ENCODE data around the gene SPEF2. TPM values are rescaled to one million over a fixed set of nuclear protein-coding genes. Genes with fewer than 3 reads are reported as not detected.
"Not testable (repeated sequence)": the region's sequence is repeated elsewhere in the genome, so short reads cannot be mapped to it uniquely, and the experiment has no call there.

Gene SPEF2
- polyA plus RNA-seq, 1 experiment, result 4.0 TPM

DNA sequence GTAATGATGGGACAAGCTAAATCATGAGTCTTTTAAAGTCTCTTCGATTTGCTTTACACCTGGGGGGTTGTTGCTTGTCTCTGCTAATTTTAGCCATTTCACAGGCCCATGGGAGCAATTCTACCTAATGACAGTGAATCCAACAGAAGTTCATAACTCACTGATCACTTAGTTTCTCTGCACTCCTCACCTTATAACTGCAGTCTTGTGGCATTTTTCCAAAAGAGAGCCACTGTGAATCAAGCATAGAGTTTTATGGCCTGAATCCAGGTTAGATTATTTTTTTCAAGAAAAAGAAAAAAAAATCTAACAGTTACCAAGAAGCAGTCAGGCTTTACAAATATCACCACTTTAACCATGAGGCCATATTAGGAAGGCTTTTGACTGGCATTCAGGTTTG lies 237.5 kb downstream of the SPEF2 start:
- TF ChIP-seq, protein P1, sequence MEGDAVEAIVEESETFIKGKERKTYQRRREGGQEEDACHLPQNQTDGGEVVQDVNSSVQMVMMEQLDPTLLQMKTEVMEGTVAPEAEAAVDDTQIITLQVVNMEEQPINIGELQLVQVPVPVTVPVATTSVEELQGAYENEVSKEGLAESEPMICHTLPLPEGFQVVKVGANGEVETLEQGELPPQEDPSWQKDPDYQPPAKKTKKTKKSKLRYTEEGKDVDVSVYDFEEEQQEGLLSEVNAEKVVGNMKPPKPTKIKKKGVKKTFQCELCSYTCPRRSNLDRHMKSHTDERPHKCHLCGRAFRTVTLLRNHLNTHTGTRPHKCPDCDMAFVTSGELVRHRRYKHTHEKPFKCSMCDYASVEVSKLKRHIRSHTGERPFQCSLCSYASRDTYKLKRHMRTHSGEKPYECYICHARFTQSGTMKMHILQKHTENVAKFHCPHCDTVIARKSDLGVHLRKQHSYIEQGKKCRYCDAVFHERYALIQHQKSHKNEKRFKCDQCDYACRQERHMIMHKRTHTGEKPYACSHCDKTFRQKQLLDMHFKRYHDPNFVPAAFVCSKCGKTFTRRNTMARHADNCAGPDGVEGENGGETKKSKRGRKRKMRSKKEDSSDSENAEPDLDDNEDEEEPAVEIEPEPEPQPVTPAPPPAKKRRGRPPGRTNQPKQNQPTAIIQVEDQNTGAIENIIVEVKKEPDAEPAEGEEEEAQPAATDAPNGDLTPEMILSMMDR (IDR thresholded peaks at IDR 0.05; ENCODE audit: insufficient read depth, low read depth, low read length), result no peak
- ChIA-PET CTCF (interaction anchor here (0.7 kb wide), 1 partner anchor 93 kb away, joined by 3 read pairs; no protein-coding TSS in a partner anchor), POLR2A (interaction anchor here (0.7 kb wide), 1 partner anchor 83 kb away, joined by 4 read pairs; no protein-coding TSS in a partner anchor)
- no peak overlapping the region for H3K4me3 ChIP-seq (ENCODE audit: low read depth, low read length)
- DNase-seq (ENCODE audit: low read depth), result no peak
- no peaks in the 10 kb centered on the region for H3K27me3 ChIP-seq (ENCODE audit: control insufficient read depth, insufficient read depth, low read length)
- no peaks in the 10 kb centered on the region for H3K36me3 ChIP-seq (ENCODE audit: control insufficient read depth, insufficient read depth, low read length)

GRCh38 chr5:35856186-35856764 lies 238.6 kb downstream of the SPEF2 start:
- ChIA-PET POLR2A (interaction anchor here (0.6 kb wide), 1 partner anchor 115 kb away, joined by 5 read pairs; no protein-coding TSS in a partner anchor), CTCF (interaction anchor here (1.8 to 2.2 kb wide), 2 partner anchors 83 to 205 kb away, joined by 5 to 7 read pairs; no protein-coding TSS in a partner anchor)
- not testable (repeated sequence) for H3K36me3 ChIP-seq (ENCODE audit: control insufficient read depth, insufficient read depth, low read length); DNase-seq (ENCODE audit: low read depth); H3K27me3 ChIP-seq (ENCODE audit: control insufficient read depth, insufficient read depth, low read length)
- peak overlapping the region; percentile 30; the same call in 1 of the 2 replicates for H3K4me3 ChIP-seq (ENCODE audit: low read depth, low read length)

DNA sequence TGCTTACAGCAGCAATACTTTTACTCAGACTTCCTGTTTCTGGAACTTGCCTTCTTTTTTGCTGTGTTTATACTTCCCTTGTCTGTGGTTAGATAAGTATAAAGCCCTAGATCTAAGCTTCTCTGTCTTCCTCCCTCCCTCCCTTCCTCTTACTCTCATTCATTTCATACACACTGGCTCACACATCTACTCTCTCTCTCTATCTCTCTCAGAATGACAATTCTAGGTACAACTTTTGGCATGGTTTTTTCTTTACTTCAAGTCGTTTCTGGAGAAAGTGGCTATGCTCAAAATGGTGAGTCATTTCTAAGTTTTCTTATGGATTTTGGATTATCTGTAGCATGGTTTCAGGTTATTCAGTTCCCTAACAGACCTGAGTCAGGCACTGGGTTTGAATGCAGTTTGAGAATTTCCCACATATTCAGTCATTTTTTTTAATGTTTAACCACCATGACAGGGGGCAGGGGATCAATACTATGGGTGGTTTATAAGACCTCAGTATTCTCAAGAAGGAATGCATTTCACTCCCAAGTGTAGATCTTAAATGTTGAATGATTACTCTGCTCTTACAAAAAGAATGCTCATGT lies 239.2 kb downstream of the SPEF2 start, which contains the start of gene IL7R:
Gene IL7R, plus strand, starts transcription at position 127 of the 587 bp plus-strand sequence. Its CDS starts 87 bp downstream, at position 214.
- Histone ChIP-seq H3K27me3 (ENCODE audit: control insufficient read depth, insufficient read depth, low read length) (no peaks in the 10 kb centered on the region), H3K36me3 (ENCODE audit: control insufficient read depth, insufficient read depth, low read length) (no peaks in the 10 kb centered on the region), H3K4me3 (ENCODE audit: low read depth, low read length) (peak within 1 kb of the TSS; percentile 30)
- TF ChIP-seq, protein P1 (IDR thresholded peaks at IDR 0.05; ENCODE audit: insufficient read depth, low read depth, low read length), result no peak
- CTCF ChIA-PET, result interaction anchor here (1.3 to 2.2 kb wide), 3 partner anchors 73 to 206 kb away, joined by 3 to 7 read pairs (median 5); no protein-coding TSS in a partner anchor
- POLR2A ChIA-PET, result no interaction called here
- DNase-seq (ENCODE audit: low read depth), result no peak

GRCh38 chr5:35857606-35858205 lies 240.0 kb downstream of the SPEF2 start:
- CTCF ChIA-PET, result interaction anchor here (1.3 to 2.2 kb wide), 7 partner anchors 32 to 207 kb away, joined by 3 to 10 read pairs (median 4); no protein-coding TSS in a partner anchor
- Histone ChIP-seq H3K36me3 (ENCODE audit: control insufficient read depth, insufficient read depth, low read length) (no peaks in the 10 kb centered on the region), H3K4me3 (ENCODE audit: low read depth, low read length) (peak overlapping the region; percentile 30), H3K27me3 (ENCODE audit: control insufficient read depth, insufficient read depth, low read length) (no peaks in the 10 kb centered on the region)
- TF ChIP-seq, protein P1 (IDR thresholded peaks at IDR 0.05; ENCODE audit: insufficient read depth, low read depth, low read length), result no peak
- DNase-seq (ENCODE audit: low read depth), result peak; percentile 73
- POLR2A ChIA-PET, result no interaction called here

DNA sequence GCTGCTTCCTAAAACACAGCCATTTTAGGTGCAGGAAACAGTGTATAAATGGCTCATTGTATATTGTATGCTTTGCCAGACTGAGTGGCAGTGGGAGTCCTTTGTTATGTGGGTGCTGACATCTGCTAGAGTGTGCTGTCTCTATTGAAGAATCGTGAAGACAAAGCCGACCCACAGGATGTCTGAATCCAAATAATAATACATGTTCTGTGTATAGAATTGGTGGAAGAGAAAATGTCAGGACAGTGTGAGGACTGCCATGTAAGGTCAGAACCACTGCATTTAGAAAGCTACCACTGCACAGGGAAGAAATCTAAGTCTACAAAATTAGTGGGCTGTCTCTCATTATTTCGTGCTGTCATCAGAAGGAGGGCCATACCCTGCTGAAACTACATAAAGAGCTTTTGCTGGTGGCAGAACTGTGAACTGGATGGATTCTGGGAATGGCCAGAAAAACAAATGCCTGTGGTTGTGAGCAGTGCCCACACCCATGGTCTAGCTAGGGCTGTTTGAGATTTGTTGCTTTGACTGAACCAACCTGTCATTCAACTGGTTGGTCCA lies 241.5 kb downstream of the SPEF2 start:
- no peak for DNase-seq (ENCODE audit: low read depth)
- Histone ChIP-seq H3K4me3 (ENCODE audit: low read depth, low read length) (no peak overlapping the region), H3K27me3 (ENCODE audit: control insufficient read depth, insufficient read depth, low read length) (no peaks in the 10 kb centered on the region), H3K36me3 (ENCODE audit: control insufficient read depth, insufficient read depth, low read length) (0 out of 2 replicates have a peak, but pooled peaks cover 2% of the 10 kb centered on the region)
- TF ChIP-seq, protein P1 (IDR thresholded peaks at IDR 0.05; ENCODE audit: insufficient read depth, low read depth, low read length), result no peak
- CTCF ChIA-PET, result interaction anchor here (0.7 to 2.1 kb wide), 7 partner anchors 30 to 381 kb away, joined by 3 to 10 read pairs (median 4); no protein-coding TSS in a partner anchor
- POLR2A ChIA-PET, result interaction anchor here (0.6 kb wide), 1 partner anchor 69 kb away, joined by 3 read pairs; no protein-coding TSS in a partner anchor

Data from BJ (cell line).